Effector memory CD8-positive, alpha-beta T cell (primary cell): ENCODE results near the gene BAD.

Experiments
- ATAC-seq: fragments of 150-1000 bp; cut with Tn5 transposase; replicated peaks from 2 replicates; pipeline ENCODE4 v1.10.0; 2021; ENCODE audit warnings: mild to moderate bottlenecking, moderate library complexity
- DNase-seq, 3 experiments: peaks; one replicate each; pipeline ENCODE4 v3.0.0; 2021
- H3K27ac Mint-ChIP-seq, 2 donors: one replicate each; pipeline ENCODE4 v1.8.0; 2022; ENCODE audit warnings: mild to moderate bottlenecking in 2 of 2, mixed read lengths in 2 of 2, moderate library complexity in 2 of 2
- H3K27me3 Mint-ChIP-seq, 2 donors: one replicate each; pipeline ENCODE4 v1.8.0; 2022; ENCODE audit warnings: mixed read lengths in 2 of 2
- H3K36me3 Mint-ChIP-seq: one replicate; pipeline ENCODE4 v1.8.0; 2022; ENCODE audit warnings: mild to moderate bottlenecking, moderate library complexity, mixed read lengths; ENCODE audit not compliant: insufficient read depth
- H3K4me1 Mint-ChIP-seq, 2 donors: one replicate each; pipeline ENCODE4 v1.8.0; 2022; ENCODE audit warnings: low read depth in 2 of 2, mixed read lengths in 2 of 2
- H3K4me3 Mint-ChIP-seq, 2 donors: one replicate each; pipeline ENCODE4 v1.8.0; 2022; ENCODE audit warnings: mild to moderate bottlenecking in 2 of 2, mixed read lengths in 2 of 2, moderate library complexity in 2 of 2
- H3K9me3 Mint-ChIP-seq, 2 donors: one replicate each; pipeline ENCODE4 v1.8.0; 2022; ENCODE audit warnings: mixed read lengths in 2 of 2

BAD gene

GRCh38 chr11:64259533-64260067, 24.9 kb downstream of the BAD start:
- no peak for DNase-seq

GRCh38 chr11:64258946-64259532, 25.4 kb downstream of the BAD start:
- peak; percentile 10 for ATAC-seq
- Mint-ChIP-seq H3K36me3 (peaks cover 22% of the 10 kb centered on the region), H3K4me1 (peaks cover 11 to 13% of the 10 kb centered on the region in 2 donors), H3K9me3 (no peaks in the 10 kb centered on the region), H3K4me3 (no peak overlapping the region), H3K27me3 (no peaks in the 10 kb centered on the region), H3K27ac (peak overlapping the region in 1 of 2 donors; percentile 59)
- DNase-seq = no peak

More at GRCh38 chr11:64259533-64260067, 24.9 kb downstream of the BAD start:
- peaks cover 11 to 12% of the 10 kb centered on the region in 2 donors for H3K4me1 Mint-ChIP-seq
- no peak overlapping the region for H3K4me3 Mint-ChIP-seq
- H3K36me3 Mint-ChIP-seq = peaks cover 21% of the 10 kb centered on the region
- peak; percentile 27 for ATAC-seq
- peak overlapping the region in 1 of 2 donors; percentile 59 for H3K27ac Mint-ChIP-seq
- no peaks in the 10 kb centered on the region for H3K27me3 Mint-ChIP-seq
- no peaks in the 10 kb centered on the region for H3K9me3 Mint-ChIP-seq

- no peak overlapping the region for H3K27ac Mint-ChIP-seq
- no peaks in the 10 kb centered on the region for H3K9me3 Mint-ChIP-seq
- H3K36me3 Mint-ChIP-seq = peaks cover 20% of the 10 kb centered on the region
- peaks cover 11 to 17% of the 10 kb centered on the region in 2 donors for H3K4me1 Mint-ChIP-seq
- H3K4me3 Mint-ChIP-seq = no peak overlapping the region
- no peaks in the 10 kb centered on the region for H3K27me3 Mint-ChIP-seq
- ATAC-seq (no peak), DNase-seq (no peak)
Measured at GRCh38 chr11:64258356-64258755, 26.1 kb downstream of the BAD start.

GRCh38 chr11:64256300-64256699, 28.2 kb downstream of the BAD start:
- no peaks in the 10 kb centered on the region for H3K27me3 Mint-ChIP-seq
- H3K4me1 Mint-ChIP-seq = peaks cover 19 to 24% of the 10 kb centered on the region in 2 donors
- H3K36me3 Mint-ChIP-seq = peaks cover 22% of the 10 kb centered on the region
- ATAC-seq = no peak
- H3K27ac Mint-ChIP-seq = no peak overlapping the region
- DNase-seq = no peak
- H3K9me3 Mint-ChIP-seq = no peaks in the 10 kb centered on the region
- no peak overlapping the region for H3K4me3 Mint-ChIP-seq

- Mint-ChIP-seq H3K4me1 (peaks cover 19 to 28% of the 10 kb centered on the region in 2 donors), H3K27me3 (no peaks in the 10 kb centered on the region), H3K9me3 (no peaks in the 10 kb centered on the region), H3K36me3 (peaks cover 20% of the 10 kb centered on the region), H3K27ac (no peak overlapping the region), H3K4me3 (no peak overlapping the region)
- DNase-seq (no peak), ATAC-seq (no peak)
Measured at GRCh38 chr11:64255135-64256128, 29.0 kb downstream of the BAD start.

GRCh38 chr11:64254326-64254725, 30.1 kb downstream of the BAD start:
- DNase-seq = no peak
- Mint-ChIP-seq H3K27ac (peak overlapping the region in 1 of 2 donors; percentile 41), H3K4me1 (peaks cover 8 to 22% of the 10 kb centered on the region in 2 donors), H3K4me3 (no peak overlapping the region), H3K9me3 (no peaks in the 10 kb centered on the region), H3K27me3 (no peaks in the 10 kb centered on the region), H3K36me3 (peaks cover 19% of the 10 kb centered on the region)
- ATAC-seq = no peak

GRCh38 chr11:64253481-64253880, 31.0 kb downstream of the BAD start:
- no peaks in the 10 kb centered on the region for H3K9me3 Mint-ChIP-seq
- no peak for ATAC-seq
- H3K36me3 Mint-ChIP-seq = peaks cover 19% of the 10 kb centered on the region
- no peak overlapping the region for H3K4me3 Mint-ChIP-seq
- peak overlapping the region in 1 of 2 donors; percentile 41 for H3K27ac Mint-ChIP-seq
- H3K4me1 Mint-ChIP-seq = peaks cover 7 to 21% of the 10 kb centered on the region in 2 donors
- H3K27me3 Mint-ChIP-seq = no peaks in the 10 kb centered on the region
- no peak for DNase-seq

- H3K27me3 Mint-ChIP-seq = no peaks in the 10 kb centered on the region
- no peak for ATAC-seq
- H3K9me3 Mint-ChIP-seq = no peaks in the 10 kb centered on the region
- H3K4me3 Mint-ChIP-seq = peak overlapping the region; percentile 91 to 94
- no peak for DNase-seq
- H3K27ac Mint-ChIP-seq = no peak overlapping the region
- H3K4me1 Mint-ChIP-seq = peaks cover 7 to 21% of the 10 kb centered on the region in 2 donors
- peaks cover 20% of the 10 kb centered on the region for H3K36me3 Mint-ChIP-seq
Measured at GRCh38 chr11:64253043-64253442, 31.4 kb downstream of the BAD start.

GRCh38 chr11:64252003-64252872, 32.2 kb downstream of the BAD start:
- Mint-ChIP-seq H3K36me3 (peaks cover 18% of the 10 kb centered on the region), H3K4me1 (peaks cover 7 to 22% of the 10 kb centered on the region in 2 donors), H3K27me3 (no peaks in the 10 kb centered on the region), H3K4me3 (peak overlapping the region; percentile 91 to 94), H3K27ac (peak overlapping the region in 1 of 2 donors; percentile 86), H3K9me3 (no peaks in the 10 kb centered on the region)
- no peak for DNase-seq
- no peak for ATAC-seq

GRCh38 chr11:64251753-64252002, 32.8 kb downstream of the BAD start:
- ATAC-seq (no peak), DNase-seq (no peak)
- Mint-ChIP-seq H3K4me3 (peak overlapping the region; percentile 91 to 94), H3K9me3 (no peaks in the 10 kb centered on the region), H3K4me1 (peaks cover 7 to 26% of the 10 kb centered on the region in 2 donors), H3K27me3 (no peaks in the 10 kb centered on the region), H3K27ac (peak overlapping the region in 1 of 2 donors; percentile 86), H3K36me3 (peaks cover 18% of the 10 kb centered on the region)

- H3K27ac Mint-ChIP-seq = peak within 1 kb of the TSS in 1 of 2 donors; percentile 86
- ATAC-seq (peak; percentile 65), DNase-seq (peak; percentile 49 to 62 (median 50))
- H3K4me3 Mint-ChIP-seq = peak within 1 kb of the TSS; percentile 91 to 94
- peaks cover 7 to 26% of the 10 kb centered on the region in 2 donors for H3K4me1 Mint-ChIP-seq
- no peaks in the 10 kb centered on the region for H3K9me3 Mint-ChIP-seq
- H3K36me3 Mint-ChIP-seq = peaks cover 18% of the 10 kb centered on the region
- H3K27me3 Mint-ChIP-seq = no peaks in the 10 kb centered on the region
Measured at GRCh38 chr11:64251016-64251752, 33.3 kb downstream of the BAD start, which contains the start of gene PLCB3. Gene PLCB3 (plus strand): TSS chr11:64251530. CDS start chr11:64251650, 120 bp downstream.

- Mint-ChIP-seq H3K4me1 (peaks cover 14 to 32% of the 10 kb centered on the region in 2 donors), H3K36me3 (peaks cover 23% of the 10 kb centered on the region), H3K27ac (no peak overlapping the region), H3K27me3 (no peaks in the 10 kb centered on the region), H3K9me3 (no peaks in the 10 kb centered on the region), H3K4me3 (peak overlapping the region; percentile 67 to 91)
- DNase-seq (no peak), ATAC-seq (no peak)
Measured at GRCh38 chr11:64250415-64251015, 34.0 kb downstream of the BAD start.
